NK-92 treated with Interleukin-12 subunit alpha and Interleukin-12 subunit beta, amount 100 ng/mL, for 24 hours (cell line): ENCODE measurements around the gene BPIFB6.

Experiments used
- DNase-seq: peaks from one replicate; lab custom pipeline; 2025; lab: John Stamatoyannopoulos, UW

Gene BPIFB6

DNA sequence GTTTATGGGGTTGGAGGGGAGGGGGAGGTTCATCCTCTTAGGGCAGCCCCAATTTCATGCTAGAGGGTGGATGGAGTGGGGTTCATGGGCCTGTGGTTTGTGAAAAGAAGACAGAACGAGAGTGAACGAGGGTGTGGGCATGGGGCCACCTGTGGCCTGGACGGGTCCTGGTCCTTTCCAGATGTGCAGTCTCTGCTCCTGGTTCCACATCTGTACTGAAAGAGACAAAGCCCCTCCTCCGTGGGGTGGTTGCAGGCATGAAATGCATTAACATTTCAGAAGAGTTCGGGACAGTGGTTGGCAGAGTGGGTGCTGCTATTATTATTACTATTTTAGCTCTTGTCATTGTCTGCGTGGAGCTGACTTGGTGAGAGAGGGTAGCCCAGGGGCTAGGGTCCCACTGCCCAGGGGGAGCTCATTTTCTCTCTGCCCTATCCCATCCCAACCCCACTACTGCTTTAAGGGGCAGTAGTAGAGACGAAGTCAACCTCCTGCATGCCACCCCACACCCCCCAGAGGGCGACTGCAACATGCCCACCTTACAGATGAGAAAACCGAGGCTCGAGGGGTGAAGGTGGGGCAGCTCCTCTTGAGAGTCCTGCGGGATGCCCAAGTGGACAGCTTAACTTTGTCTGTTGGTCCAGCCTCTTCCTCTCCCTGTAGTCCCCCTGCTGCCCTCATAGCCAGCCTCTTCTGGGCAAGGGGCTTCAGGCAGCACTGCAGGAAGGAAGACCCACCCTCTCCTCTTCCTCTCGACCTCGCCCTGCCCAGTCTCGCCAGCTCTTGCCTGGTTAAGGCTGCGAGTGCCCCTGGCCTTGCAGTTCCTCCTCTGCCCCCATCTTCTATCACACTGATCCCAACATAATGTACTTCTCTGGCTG is 15.5 kb upstream of the BPIFB6 start:
- no peak for DNase-seq

DNA sequence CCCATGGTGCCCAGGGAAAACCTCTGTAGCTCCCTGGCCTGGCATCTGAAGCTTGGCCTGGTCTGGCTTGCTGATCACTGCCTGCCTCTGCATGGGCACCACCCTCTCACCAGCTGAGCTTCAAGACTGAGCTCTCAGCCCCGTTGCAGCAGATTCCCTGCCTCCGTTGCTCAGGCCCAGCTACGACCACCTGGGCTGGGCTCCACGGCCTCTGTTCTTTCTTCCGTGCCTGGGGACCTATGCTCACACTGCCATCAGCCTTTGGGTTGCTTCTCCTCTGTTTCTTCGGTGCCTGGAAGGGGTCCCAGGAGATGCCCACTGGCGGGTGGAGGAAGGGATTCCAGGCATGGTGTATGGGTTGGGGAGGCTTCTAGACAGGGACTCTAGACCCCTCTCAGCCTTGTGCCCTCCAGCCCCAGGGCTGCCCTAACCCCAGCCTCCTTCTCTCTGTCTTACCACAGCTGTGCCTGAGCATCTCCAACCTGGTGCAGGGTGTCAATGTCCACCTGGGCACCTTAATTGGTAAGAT is 14.8 kb upstream of the BPIFB6 start:
- DNase-seq = no peak

DNA sequence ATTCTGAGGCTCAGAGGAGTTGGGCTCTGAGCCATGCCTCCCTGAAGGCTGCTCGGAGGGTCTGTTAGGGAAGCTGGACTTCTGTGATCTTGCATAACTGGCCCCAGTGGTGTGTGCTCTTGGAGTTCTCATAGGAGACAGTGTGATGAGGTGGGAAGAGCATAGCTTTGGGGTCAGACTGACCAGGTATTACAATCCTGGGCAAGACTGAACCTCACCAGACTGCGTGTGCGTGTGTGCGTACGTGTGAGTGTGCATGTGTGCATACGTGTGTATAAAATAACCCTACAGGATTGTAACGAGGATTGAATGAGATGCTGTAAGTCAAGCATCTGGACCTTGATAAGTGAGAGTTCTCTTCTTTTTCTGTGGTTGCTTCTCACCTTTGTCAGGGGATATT is 13.9 kb upstream of the BPIFB6 start:
- DNase-seq = no peak

DNA sequence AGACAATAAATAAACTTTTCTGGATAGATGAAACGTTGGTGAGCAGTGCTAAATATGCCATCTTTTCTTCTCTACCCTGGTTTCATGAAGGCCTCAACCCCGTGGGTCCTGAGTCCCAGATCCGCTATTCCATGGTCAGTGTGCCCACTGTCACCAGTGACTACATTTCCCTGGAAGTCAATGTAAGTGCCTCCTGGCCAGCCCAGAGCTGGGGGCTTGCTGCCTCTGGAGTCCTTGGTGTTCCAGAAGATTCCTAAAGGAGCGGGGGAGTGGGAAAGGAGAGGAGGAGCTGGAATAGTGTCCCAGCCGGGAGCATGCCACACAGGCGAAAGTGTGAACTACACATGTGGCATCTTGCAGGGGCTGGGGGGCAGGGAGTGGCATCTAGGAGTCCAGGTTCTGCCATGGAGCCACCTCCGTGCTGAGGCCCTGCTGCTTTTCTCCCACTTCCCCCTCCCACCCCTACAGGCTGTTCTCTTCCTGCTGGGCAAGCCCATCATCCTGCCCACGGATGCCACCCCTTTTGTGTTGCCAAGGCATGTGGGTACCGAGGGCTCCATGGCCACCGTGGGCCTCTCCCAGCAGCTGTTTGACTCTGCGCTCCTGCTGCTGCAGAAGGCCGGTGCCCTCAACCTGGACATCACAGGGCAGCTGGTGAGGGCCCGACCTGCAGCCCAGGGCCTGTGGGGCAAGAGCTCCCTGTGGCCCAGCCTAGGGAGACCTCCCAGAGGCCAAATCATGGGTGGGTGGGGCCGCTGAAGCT is 13.1 kb upstream of the BPIFB6 start:
- no peak for DNase-seq

DNA sequence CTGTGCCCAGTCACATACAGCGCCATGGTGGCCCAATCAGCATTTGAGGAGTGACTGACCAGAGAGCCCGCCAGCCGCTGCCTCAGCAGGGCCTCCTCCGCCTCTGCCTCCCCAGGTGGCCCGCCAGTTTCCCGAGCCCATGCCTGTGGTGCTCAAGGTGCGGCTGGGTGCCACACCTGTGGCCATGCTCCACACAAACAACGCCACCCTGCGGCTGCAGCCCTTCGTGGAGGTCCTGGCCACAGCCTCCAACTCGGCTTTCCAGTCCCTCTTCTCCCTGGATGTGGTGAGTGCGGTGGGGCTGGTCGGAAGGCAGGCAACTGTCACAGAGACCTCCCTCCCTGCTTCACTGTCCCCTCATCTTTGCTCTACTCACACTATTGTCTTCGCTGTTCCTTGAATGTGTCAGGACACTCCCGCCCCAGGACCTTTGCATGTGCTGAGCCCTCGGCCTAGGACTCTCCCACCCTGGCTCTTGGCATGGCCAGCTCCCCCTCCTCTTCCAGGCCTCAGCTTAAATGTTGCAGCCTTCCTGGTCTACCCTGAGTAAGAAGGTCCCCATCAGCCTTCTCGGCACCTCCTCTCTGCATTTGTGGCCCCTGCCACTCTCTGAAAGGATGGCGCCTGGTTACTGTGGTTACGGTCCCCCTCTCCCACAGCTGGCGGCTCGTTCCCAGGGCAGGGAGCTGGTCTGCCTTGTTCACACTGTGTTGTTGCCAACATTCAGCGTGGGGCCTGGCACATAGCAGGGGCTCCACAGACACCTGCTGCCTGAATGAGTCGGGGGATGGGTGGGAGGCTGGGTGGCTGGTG is 11.8 kb upstream of the BPIFB6 start:
- no peak for DNase-seq

DNA sequence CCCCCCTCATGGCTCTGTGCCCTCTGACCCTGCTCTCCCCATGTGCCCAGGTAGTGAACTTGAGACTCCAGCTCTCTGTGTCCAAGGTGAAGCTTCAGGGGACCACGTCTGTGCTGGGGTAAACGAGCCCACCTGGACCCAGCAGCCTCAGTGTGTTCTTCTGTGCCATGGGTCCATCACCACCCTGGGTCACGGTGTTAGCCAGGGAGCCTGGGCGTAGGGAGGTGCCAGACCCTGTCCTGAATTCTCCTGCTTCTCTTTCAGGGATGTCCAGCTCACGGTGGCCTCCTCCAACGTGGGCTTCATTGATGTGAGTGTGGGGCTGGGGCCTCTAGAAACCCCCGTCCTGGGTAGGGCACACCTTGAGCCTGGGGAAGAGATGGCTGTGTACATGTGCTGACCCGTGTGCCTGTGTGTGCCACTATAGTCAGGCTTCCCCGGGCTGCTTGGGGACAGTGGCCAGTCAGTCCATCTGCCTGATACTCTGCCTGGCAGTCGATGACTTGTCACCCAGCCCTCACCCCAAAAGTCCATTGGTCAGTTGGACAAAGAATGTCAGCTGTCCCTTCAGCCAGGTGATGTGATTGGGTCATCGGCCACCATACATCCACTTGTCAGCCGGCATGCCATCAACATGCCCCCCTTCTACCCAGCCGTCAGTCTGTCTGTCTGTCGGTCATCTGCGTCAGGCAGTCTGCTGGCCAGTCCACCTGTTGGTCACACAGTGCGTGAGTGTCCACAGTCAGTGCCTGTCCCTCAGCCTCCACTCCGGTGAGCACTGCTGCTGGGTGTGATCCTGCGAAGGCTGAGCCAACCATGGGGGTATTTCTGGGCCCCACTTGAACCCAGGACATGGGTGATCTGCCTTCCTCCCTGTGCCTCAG is 10.9 kb upstream of the BPIFB6 start:
- no peak for DNase-seq

DNA sequence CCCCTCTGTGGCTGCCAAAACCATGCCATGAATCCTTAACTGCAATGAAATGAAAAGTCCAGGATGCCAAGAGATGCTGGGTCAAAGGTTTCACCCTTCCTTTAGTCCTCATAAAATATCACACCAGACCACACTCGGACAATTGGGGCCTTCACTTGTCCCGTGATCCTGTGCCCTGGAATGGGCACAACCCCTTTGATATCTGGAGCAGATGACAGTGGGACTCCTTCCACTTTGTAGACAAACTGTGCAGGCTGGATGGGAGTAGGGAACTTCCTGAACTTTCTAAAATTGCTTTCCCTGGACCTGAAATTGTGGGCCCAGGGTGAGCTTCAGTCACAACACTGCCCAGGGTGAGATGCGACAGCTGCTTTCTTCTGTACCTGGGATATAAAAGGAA is 9.6 kb upstream of the BPIFB6 start:
- DNase-seq = no peak

DNA sequence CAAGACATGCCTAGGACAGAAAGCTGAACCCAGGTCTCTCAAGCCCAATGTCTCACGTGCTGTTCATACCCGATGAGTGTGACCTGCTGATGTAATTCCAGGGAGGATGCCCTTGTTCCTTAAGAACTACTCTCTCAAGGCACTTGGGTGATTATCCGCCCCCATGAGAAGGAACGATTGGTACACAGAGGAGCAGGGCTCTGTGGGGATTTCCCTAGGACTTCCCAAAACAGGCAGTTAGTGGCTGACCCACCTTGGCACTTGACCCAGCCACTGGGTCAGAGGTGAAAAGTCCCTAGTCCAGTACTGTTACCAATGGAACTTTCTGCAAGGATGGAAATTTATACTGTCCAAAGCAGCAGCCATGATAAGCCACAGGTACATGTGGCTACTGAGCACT is 9.2 kb upstream of the BPIFB6 start:
- DNase-seq = no peak

DNA sequence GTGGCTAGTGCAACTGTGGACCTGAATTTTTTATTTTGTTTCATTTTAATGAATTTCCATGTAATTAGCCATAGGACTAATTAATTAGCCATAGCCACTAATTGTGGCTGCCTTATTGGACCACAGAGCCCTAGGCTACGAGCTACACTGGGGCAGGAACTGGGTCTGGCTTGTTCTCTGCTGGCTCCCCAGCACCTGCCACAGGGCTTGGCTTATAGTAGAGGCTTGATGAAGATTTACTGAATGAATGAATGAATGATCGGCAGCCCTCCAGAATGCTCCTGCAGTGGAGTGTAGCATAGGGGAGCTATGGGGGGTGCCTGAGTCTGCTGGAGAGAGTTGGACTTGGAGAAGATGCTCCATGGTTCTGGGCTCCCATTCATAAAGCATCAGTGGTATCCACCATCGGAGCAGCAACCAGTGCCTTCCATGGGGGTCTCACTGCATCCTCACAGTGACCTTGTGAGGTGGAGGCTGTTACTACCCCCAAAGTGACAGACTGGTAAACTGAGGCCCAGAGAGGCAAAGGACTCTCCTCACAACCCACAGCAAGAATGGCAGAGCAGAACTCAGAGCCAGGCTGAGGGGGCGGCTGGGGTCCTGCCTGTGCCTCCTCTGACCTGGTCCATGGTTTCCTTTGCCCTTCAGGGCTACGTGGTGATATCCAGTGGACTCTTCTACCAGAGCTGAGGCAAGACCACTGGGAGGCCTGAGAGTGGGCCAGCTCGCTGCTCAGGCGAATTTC is 8.6 kb upstream of the BPIFB6 start:
- no peak for DNase-seq

DNA sequence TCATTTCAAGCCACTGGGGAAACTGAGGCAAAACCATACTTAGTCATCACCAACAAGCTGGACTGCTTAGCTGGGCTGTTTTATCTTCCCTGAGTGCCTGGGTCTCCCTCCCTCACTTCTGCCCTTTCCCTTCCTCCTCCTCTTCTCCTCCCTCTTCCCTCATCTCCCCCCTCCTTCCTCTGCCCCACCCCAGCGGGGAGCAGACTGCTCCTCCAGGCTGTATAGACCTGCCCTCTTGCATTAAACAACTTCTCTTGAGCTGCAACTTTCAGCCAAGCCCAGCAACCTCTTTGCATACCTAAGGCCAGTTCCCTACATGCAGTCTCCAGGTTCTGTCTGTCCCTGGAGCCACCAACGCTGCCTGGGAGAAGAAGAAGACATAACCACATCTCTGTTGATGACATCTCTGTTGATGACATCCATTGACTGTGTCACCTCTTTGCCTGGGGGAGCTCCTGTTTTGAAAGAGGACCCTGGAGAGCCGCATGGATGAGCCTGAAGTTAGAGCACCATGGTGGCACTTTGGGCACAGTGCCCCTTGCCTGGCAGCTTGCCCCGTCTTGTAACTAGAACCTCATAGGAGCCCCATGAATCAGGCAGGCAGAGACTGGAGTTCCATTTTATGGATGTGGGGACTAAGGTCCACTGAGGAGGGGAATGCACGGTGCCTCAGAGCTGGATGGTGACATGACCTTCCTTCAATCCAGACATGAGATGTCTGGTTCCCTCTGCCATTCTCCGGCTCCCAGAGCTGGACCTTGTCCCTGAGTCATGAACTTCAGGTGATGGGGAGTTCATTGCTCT is 7.8 kb upstream of the BPIFB6 start:
- no peak for DNase-seq

DNA sequence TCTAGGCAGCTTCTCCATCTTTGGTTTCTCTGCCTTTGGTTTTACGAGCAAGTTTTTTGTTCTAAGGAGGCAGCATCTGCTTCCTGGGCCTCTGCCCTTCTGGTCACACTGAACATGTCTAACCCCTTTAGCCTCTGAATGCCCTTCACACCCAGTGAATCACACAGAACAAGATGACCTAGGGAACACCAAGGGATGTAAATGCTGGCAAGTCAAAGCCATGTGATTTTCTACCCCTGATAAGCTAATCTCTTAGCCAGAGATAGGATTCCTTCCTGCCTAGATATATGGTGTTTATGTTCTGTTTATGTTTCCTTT is 7.2 kb upstream of the BPIFB6 start:
- DNase-seq = no peak

DNA sequence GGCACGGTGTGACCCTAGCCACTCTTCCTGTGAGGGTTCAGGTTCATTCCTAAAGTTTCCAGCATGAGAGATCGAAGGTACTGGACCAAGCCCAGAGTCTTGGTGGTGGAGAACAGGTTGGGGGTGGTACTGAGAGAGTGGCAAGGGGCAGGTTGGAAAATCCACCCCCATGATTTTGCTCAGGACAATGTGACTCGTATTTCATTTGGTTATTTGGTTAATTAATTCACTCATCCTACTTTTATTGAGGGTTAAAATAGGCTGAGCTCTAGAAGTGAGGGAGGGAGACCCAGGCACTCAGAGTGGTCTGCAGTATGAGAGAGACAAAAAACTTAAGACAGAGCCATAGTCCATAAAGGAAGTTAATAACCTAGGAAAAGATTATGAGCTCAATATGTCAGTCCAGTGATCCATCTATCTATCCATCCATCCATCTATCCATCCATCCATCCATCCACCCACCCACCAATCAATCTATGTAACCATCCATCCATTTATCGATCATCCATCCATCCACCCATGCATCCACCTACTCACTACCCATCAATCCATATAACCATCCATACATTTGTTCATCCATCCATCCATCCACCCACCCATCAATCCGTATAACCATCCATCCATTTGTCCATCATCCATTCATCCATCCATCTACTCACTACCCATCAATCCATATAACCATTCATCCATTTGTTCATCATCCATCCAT is 6.7 kb upstream of the BPIFB6 start:
- DNase-seq = no peak

DNA sequence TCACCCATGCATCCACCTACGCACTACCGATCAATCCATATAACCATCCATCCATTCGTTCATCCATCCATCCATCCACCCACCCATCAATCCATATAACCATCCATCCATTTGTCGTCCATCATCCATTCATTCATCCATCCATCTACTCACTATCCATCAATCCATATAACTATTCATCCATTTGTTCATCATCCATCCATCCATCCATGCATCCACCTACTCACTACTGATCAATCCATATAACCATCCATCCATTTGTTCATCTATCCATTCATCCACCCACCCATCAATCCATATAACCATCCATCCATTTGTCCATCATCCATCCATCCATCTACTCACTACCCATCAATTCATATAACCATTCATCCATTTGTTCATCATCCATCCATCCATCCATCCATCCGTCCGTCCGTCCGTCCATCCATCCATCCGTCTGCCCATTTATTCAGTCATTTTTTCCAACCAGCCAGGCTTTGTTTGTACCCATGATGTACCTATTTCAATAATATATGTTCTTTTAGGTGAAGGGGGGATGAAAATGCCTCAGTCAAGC is 6.1 kb upstream of the BPIFB6 start:
- no peak for DNase-seq

DNA sequence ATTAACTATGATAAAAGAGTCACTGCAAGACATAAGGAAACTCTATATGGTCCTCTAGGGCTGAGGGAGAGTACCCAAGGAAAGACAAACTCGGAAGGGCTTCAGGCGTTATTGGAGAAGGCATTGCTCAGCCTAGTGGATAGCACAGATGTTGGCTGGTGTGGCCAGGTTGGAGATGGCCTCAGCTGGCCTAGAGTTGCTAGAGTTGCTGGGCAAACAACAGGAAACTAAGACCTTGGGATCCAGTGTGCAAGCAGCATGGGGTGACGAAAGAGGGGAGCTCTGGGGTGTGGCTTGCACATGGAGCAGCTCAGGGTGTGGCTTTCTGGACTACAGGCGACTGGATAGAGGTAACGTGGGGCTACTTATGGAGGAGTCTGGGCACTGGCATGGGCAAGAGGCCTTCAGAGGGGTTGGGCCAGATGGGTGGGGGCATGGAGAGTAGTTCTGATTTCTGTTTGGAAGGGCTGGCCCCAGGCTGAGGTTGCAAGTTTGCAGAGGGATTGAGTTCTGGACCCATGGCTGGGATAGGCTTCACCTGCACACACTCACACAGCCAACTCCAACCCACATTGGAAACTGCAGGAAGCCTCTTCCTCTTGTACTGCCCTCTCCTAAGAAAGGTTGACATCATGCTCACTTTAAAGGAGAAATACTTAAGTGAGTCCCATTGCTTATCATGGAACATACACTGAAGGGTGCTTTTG is 5.2 kb upstream of the BPIFB6 start:
- DNase-seq = no peak

DNA sequence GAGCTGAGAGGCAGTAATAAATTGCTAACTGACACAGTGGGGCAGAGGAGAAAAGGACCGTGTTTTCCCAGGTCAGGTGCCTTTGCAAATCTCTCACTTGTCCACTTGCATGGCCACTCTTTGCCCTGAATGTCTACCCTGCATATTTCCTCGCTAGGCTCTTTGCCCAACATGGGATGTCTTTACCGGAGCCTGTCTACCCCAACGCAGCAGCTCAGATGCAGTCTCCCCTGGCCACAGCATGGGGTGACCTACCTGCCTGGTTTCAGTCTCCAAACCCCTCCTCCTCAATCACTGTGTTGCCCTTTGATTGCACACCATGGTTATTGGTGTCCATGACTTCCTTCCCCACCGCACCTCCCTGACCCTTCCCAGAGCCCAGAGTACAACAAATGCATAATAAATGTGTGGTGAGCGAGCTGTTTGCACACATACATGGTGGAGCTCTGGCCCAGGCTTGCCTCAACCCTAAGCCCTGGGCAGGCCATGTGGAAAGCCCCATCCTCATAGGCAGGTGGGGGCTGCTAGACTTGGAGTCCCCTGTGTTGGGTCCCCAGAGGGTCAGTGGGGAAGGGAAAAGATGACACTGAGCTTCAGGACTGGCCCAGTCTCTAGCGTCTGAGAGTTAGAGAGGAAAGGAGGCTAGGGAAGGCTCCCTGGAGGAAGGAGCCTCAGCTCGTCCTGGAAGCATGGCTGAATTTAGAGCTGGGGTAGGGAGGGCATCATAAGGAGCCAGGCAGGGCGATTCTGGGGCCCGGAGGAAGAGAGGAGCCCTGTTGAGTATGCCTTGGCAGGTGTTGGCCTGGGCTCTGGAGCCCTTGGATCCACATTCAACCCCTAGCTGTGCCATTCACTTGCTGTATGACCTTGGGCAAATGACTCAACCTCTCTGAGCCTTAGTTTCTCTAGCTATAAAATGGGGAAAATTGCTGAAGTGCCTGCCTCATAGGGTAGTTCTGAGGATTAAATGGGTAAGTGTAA is 4.4 kb upstream of the BPIFB6 start:
- DNase-seq = no peak

DNA sequence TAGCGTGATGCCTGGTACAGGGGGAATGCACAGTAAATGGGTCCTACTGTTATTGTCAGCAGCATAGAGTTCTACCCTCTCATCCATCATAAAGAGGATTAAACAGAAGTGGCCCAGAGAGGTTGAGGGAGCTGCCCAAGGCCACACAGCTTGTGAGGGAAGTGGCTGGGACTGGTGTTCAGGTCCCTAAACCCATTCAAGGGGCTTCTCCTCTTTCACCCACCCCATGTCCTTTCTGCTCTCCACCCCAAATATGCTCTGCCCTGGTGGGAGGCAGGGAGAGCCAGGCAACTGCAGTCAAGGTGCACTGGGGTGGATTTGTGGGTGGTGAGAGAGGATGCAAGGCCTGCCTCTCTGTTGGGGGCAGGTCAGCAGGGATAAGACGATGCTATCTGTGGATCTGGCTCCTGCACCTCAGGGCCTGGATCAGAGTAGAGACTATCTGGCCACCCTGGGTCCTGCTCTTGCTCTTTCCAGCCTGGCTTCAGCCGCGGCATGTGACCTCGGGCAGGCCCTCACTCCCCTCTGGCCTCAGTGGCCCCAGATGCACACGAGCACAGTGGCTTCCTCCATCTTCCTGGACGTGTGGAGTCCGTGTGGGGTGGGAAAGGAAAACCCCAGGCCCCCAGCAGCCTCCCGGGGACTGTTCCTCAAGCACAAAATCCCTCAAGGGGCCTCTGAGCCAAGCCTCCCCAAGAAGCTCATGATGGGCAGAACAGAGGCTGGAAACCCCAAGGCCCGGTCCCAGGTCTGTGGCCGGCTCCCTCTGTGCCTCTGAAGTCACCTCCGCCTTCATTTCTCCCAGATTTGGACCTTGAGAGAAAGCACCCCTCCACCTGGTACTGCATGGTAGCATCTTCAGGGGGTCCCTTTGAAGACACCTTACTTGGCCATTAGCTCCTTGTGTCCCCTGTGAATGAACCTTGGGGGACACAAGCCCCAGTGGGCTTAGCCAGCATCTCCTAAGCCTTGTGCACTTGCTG is 3.4 kb upstream of the BPIFB6 start:
- DNase-seq = no peak
